GM19351 (cell line): ENCODE data around the gene EN1.

Source experiments
- ATAC-seq: cut with Tn5 transposase; IDR thresholded peaks from one replicate; pipeline ENCODE4 v1.9.1; 2021; ENCODE audit warnings: mild to moderate bottlenecking, moderate library complexity; ENCODE audit not compliant: unreplicated experiment

EN1 gene

GRCh38 chr2:118844261-118845004 is 3.0 kb downstream of the EN1 start:
- ATAC-seq, result no peak

GRCh38 chr2:118843483-118844132 is 3.8 kb downstream of the EN1 start:
- ATAC-seq, result no peak

GRCh38 chr2:118842661-118843482 is 4.6 kb downstream of the EN1 start:
- ATAC-seq, result no peak

- no peak for ATAC-seq
Measured at GRCh38 chr2:118841828-118842461, 5.5 kb downstream of the EN1 start.

- ATAC-seq, result no peak
Measured at GRCh38 chr2:118841450-118841827, 6.0 kb downstream of the EN1 start.

- no peak for ATAC-seq
Measured at GRCh38 chr2:118838741-118839455, 8.6 kb downstream of the EN1 start.

GRCh38 chr2:118837621-118838020 is 9.8 kb downstream of the EN1 start:
- ATAC-seq, result no peak

- ATAC-seq, result no peak
Measured at GRCh38 chr2:118837067-118837466, 10.4 kb downstream of the EN1 start.

- no peak for ATAC-seq
Measured at GRCh38 chr2:118836411-118836930, 11.0 kb downstream of the EN1 start.

GRCh38 chr2:118835746-118836410 is 11.6 kb downstream of the EN1 start:
- no peak for ATAC-seq

- no peak for ATAC-seq
Measured at GRCh38 chr2:118834901-118835745, 12.3 kb downstream of the EN1 start.

- no peak for ATAC-seq
Measured at GRCh38 chr2:118834440-118834810, 13.0 kb downstream of the EN1 start.

GRCh38 chr2:118833716-118834439 is 13.6 kb downstream of the EN1 start:
- no peak for ATAC-seq

GRCh38 chr2:118832791-118833715 is 14.4 kb downstream of the EN1 start:
- ATAC-seq, result no peak

- ATAC-seq, result no peak
Measured at GRCh38 chr2:118832071-118832790, 15.2 kb downstream of the EN1 start.

- ATAC-seq, result no peak
Measured at GRCh38 chr2:118830881-118831280, 16.6 kb downstream of the EN1 start.

GRCh38 chr2:118830118-118830517 is 17.3 kb downstream of the EN1 start:
- no peak for ATAC-seq
